ENCODE results near the gene SBF2.

DNA sequence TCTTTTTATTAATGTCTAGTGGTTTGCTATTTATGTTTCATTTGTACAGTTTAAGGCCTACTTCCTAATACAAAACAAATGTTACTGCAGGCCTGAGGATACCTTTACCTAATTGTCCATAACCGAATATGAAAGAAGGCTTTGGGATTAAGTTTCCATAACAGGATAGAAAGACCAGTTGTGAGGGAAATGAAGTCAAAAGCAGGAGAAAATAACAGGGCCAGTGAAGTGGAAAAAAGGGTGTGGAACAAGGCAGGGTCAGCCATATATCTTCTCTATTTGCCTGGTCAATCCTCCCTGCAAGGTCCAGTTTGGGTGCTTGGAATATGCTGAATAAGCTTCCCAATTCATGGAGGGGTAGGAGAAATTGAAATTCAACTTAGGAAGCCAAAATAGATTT lies 418.6 kb downstream of the SBF2 start:
- TF ChIP-seq POLR2A (IDR thresholded peaks at IDR 0.05; ENCODE audit: low read depth, low read length), result no peak
- no peak for TF ChIP-seq TAF1 (IDR thresholded peaks at IDR 0.05; ENCODE audit: low read depth, low read length)
- no peak for TF ChIP-seq POLR2AphosphoS5 (IDR thresholded peaks at IDR 0.05; ENCODE audit: low read depth, low read length)
